PC-9 (cell line): ENCODE data around the gene ZNF441. TPM values are rescaled to one million over a fixed set of nuclear protein-coding genes. Genes with fewer than 3 reads are reported as not detected.

ENCODE experiments used
- BruUV-seq: library from RNA; stranded (reverse); fragments of 400-500 nt; replicated peaks from 2 replicates; lab custom pipeline; 2021; lab: Mats Ljungman, UMichigan
- CTCF ChIA-PET: fragments of 300-600 bp; sonication (Branson Sonifier 250); formaldehyde crosslinking; loops from one replicate; lab custom pipeline; 2022; ENCODE audit warnings: antibody characterized with exemption; lab: Charles Lee
- POLR2A ChIA-PET: fragments of 300-600 bp; sonication (Branson Sonifier 250); formaldehyde crosslinking; loops from one replicate; lab custom pipeline; 2022; ENCODE audit warnings: antibody characterized with exemption; ENCODE audit not compliant: unreplicated experiment; lab: Charles Lee
- DNase-seq, 2 experiments: peaks; one replicate each; pipeline versions ENCODE4 v3.0.0 to v3.0.0-alpha.2; 2015 to 2022; ENCODE audit warnings: mixed read lengths in 1 of 2
- H2AFZ ChIP-seq: fragments of 200-600 bp; sonication (generic); 2 replicates; pipeline ENCODE4 v1.8.1; 2017; ENCODE audit warnings: antibody characterized with exemption
- H3F3A ChIP-seq: fragments of 200-600 bp; sonication (generic); 2 replicates; pipeline ENCODE4 v1.8.1; 2017; ENCODE audit warnings: antibody characterized with exemption, mild to moderate bottlenecking, low read depth; ENCODE audit not compliant: insufficient read depth
- H3K27ac ChIP-seq: fragments of 200-600 bp; sonication (generic); 2 replicates; pipeline ENCODE4 v1.6.1; 2016; ENCODE audit warnings: mixed run types
- H3K27me3 ChIP-seq: fragments of 200-600 bp; sonication (generic); 2 replicates; pipeline ENCODE4 v1.6.1; 2016; ENCODE audit warnings: low read depth, mixed run types; ENCODE audit not compliant: insufficient read depth
- H3K36me3 ChIP-seq: fragments of 200-600 bp; sonication (generic); 2 replicates; pipeline ENCODE4 v1.6.1; 2016; ENCODE audit warnings: low read depth, mixed run types
- H3K4me1 ChIP-seq: fragments of 200-600 bp; sonication (generic); replicated peaks from 2 replicates; pipeline ENCODE4 v1.6.1; 2016; ENCODE audit warnings: mixed run types; ENCODE audit not compliant: insufficient read depth
- H3K4me2 ChIP-seq: fragments of 200-600 bp; sonication (generic); 2 replicates; pipeline ENCODE4 v1.6.1; 2017; ENCODE audit warnings: mixed run types
- H3K4me3 ChIP-seq: fragments of 200-600 bp; sonication (generic); 2 replicates; pipeline ENCODE4 v1.6.1; 2016; ENCODE audit warnings: mixed run types
- H3K79me2 ChIP-seq: fragments of 200-600 bp; sonication (generic); 2 replicates; pipeline ENCODE4 v1.6.1; 2017; ENCODE audit warnings: low read depth, mixed run types
- H3K9me2 ChIP-seq: fragments of 200-600 bp; sonication (generic); 2 replicates; pipeline ENCODE4 v1.8.1; 2017; ENCODE audit warnings: mild to moderate bottlenecking; ENCODE audit not compliant: insufficient read depth
- H3K9me3 ChIP-seq: fragments of 200-600 bp; sonication (generic); 2 replicates; pipeline ENCODE4 v1.8.1; 2016; ENCODE audit warnings: low read depth; ENCODE audit not compliant: insufficient read depth
- H4K20me1 ChIP-seq: fragments of 200-600 bp; sonication (generic); 2 replicates; pipeline ENCODE4 v1.8.1; 2017; ENCODE audit not compliant: insufficient read depth
- EZH2 ChIP-seq: fragments of 200-600 bp; sonication (generic); IDR thresholded peaks from 2 replicates; pipeline ENCODE4 v1.8.0; 2017; ENCODE audit warnings: antibody characterized with exemption, low read depth
- intact Hi-C: fragments of 100-400 bp; cut with micrococcal nuclease; formaldehyde crosslinking; loops from one replicate; pipeline ENCODE4 v1.10.0; 2022; ENCODE audit not compliant: unreplicated experiment
- total RNA-seq: library from RNA; stranded (reverse); gene quantifications from 2 replicates; pipeline ENCODE4 v1.2.3, GENCODE V29; 2021
- TF ChIP-seq, protein P1 (sequence below): fragments of 200-600 bp; sonication (generic); conservative IDR thresholded peaks from 2 replicates; pipeline ENCODE4 v1.6.1; 2017; ENCODE audit warnings: mixed run types, antibody characterized with exemption, mild to moderate bottlenecking, moderate library complexity

ZNF441 gene
- total RNA-seq, 1 experiment from 2014 or later: 1.6 TPM

DNA sequence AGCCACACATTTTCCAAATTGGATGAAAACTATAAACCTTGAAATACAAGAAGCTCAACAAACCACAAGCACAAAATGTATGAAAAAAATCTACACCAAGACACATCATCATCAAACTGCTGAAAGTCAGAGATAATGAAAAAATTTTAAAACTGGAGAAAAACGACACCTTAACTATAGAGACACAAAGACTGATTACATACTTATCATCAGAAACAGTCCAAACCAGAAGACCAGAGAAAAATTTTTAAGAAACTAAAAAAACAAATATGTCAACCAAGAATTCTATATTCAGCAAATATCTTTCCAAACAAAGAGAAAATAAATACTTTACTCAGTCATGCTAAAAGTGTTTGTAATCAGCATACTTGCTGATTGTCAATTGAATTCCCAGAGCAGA lies 19.5 kb upstream of the ZNF441 start:
- Histone ChIP-seq H3K4me1 (no peaks in the 10 kb centered on the region; the same call in 1 of the 2 replicates), H3F3A (no peaks in the 10 kb centered on the region), H3K27ac (no peak overlapping the region), H3K4me2 (no peak overlapping the region), H3K79me2 (no peaks in the 10 kb centered on the region), H3K9me2 (no peaks in the 10 kb centered on the region), H3K9me3 (peaks cover 15% of the 10 kb centered on the region), H3K36me3 (no peaks in the 10 kb centered on the region), H3K4me3 (no peak overlapping the region), H3K27me3 (no peaks in the 10 kb centered on the region), H2AFZ (no peak overlapping the region), H4K20me1 (no peaks in the 10 kb centered on the region; the same call in 1 of the 2 replicates)
- ChIA-PET POLR2A (no interaction called here), CTCF (interaction anchor here (0.7 kb wide), 1 partner anchor 35 kb away, joined by 8 read pairs; no protein-coding TSS in a partner anchor)
- no peak for TF ChIP-seq EZH2
- TF ChIP-seq, protein P1, sequence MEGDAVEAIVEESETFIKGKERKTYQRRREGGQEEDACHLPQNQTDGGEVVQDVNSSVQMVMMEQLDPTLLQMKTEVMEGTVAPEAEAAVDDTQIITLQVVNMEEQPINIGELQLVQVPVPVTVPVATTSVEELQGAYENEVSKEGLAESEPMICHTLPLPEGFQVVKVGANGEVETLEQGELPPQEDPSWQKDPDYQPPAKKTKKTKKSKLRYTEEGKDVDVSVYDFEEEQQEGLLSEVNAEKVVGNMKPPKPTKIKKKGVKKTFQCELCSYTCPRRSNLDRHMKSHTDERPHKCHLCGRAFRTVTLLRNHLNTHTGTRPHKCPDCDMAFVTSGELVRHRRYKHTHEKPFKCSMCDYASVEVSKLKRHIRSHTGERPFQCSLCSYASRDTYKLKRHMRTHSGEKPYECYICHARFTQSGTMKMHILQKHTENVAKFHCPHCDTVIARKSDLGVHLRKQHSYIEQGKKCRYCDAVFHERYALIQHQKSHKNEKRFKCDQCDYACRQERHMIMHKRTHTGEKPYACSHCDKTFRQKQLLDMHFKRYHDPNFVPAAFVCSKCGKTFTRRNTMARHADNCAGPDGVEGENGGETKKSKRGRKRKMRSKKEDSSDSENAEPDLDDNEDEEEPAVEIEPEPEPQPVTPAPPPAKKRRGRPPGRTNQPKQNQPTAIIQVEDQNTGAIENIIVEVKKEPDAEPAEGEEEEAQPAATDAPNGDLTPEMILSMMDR: no peak
- no TSS peak for BruUV-seq
- intact Hi-C loops: no loop called here
- DNase-seq: no peak

DNA sequence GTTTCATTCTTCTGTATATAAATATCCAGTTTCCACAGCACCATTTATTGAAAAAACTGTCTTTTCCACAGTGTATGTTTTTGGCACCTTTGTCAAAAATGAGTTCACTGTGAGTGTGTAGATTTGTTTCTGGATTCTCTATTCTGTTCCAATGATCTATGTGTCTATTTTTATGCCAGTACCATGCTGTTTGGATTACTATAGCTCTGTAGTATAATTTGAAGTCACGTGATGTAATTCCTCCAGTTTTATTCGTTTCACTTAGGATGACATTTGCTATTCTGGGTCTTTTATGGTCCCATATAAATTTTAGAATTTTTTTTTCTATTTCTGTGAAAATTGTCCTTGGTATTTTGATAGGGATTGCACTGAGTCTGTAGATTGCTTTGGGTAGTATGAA lies 17.0 kb upstream of the ZNF441 start:
- peaks cover 9% of the 10 kb centered on the region for H3K4me1 ChIP-seq
- ChIA-PET POLR2A (no interaction called here), CTCF (no interaction called here)
- H3K27ac ChIP-seq: no peak overlapping the region
- no peak overlapping the region for H3K4me2 ChIP-seq
- H3K27me3 ChIP-seq: no peaks in the 10 kb centered on the region
- no peaks in the 10 kb centered on the region; the same call in 1 of the 2 replicates for H4K20me1 ChIP-seq
- H3K9me2 ChIP-seq: no peaks in the 10 kb centered on the region
- BruUV-seq: no TSS peak
- H2AFZ ChIP-seq: no peak overlapping the region
- intact Hi-C loops: no loop called here
- no peak for DNase-seq
- no peak overlapping the region for H3K4me3 ChIP-seq
- H3K36me3 ChIP-seq: no peaks in the 10 kb centered on the region
- peaks cover 19% of the 10 kb centered on the region for H3K9me3 ChIP-seq
- TF ChIP-seq, protein P1: no peak
- TF ChIP-seq EZH2: no peak
- H3K79me2 ChIP-seq: no peaks in the 10 kb centered on the region
- H3F3A ChIP-seq: peaks cover 8% of the 10 kb centered on the region; the same call in 1 of the 2 replicates

DNA sequence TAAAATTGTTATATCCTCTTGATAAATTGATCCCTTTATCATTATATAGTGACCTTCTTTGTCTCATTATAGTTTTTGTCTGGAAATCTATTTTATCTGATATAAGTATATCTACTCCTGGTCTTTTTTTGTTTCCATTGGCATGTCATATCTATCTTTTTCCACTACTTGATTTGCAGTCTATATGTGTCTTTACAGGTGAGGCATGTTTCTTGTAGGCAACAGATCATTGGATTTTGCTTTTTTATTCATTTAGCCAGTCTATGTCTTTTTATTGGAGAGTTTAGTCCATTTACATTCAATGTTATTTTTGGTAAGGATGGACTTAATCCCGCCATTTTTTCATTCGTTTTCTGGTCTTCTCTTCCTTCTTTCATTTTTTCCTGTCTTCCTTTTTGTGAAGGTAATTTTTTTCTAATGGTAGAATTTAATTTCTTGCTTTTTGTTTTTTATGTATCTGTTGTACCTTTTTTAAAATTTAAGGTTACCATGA lies 14.5 kb upstream of the ZNF441 start:
- Histone ChIP-seq H4K20me1 (no peaks in the 10 kb centered on the region; the same call in 1 of the 2 replicates), H3K9me2 (no peaks in the 10 kb centered on the region), H3K27me3 (no peaks in the 10 kb centered on the region), H3K4me2 (no peak overlapping the region), H3K9me3 (peaks cover 32% of the 10 kb centered on the region), H2AFZ (no peak overlapping the region), H3K79me2 (no peaks in the 10 kb centered on the region), H3K4me1 (peaks cover 16% of the 10 kb centered on the region), H3K4me3 (no peak overlapping the region), H3K36me3 (no peaks in the 10 kb centered on the region), H3K27ac (no peak overlapping the region), H3F3A (peaks cover 15% of the 10 kb centered on the region)
- ChIA-PET CTCF (no interaction called here), POLR2A (no interaction called here)
- DNase-seq: no peak
- intact Hi-C loops: no loop called here
- no TSS peak for BruUV-seq
- TF ChIP-seq EZH2: no peak
- TF ChIP-seq, protein P1: no peak
